Keratinocyte (primary cell): ENCODE results near the gene SPATA24. TPM values are rescaled to one million over a fixed set of nuclear protein-coding genes. Genes with fewer than 3 reads are reported as not detected.
A peak's percentile ranks its signal among the peaks of the same experiment; 100 is the strongest.

ENCODE experiments used
- DNase-seq: peaks from one replicate; pipeline ENCODE4 v3.0.0-alpha.2; 2011; ENCODE audit warnings: low read depth, missing footprints, low spot score
- FAIRE-seq: peaks from 2 replicates; lab custom pipeline; 2011; peaks lifted over from hg19 to GRCh38; lab: Jason Lieb, UNC
- H2AFZ ChIP-seq: 2 replicates; pipeline ENCODE4 v1.6.0; 2012; ENCODE audit warnings: low read length, control low read depth, inconsistent platforms; ENCODE audit not compliant: control insufficient read depth
- H3K27ac ChIP-seq: 2 replicates; pipeline ENCODE4 v1.5.1; 2011; ENCODE audit warnings: low read length; ENCODE audit not compliant: control insufficient read depth, insufficient read depth
- H3K27me3 ChIP-seq: 3 replicates; pipeline ENCODE4 v1.6.0; 2011; ENCODE audit warnings: low read length; ENCODE audit not compliant: control insufficient read depth, insufficient read depth; ENCODE audit errors: extremely low read depth
- H3K36me3 ChIP-seq, 2 experiments: 2 replicates in 1 of 2; 3 replicates in 1 of 2; pipeline ENCODE4 v1.5.1; 2011; ENCODE audit warnings: low read length in 2 of 2, mild to moderate bottlenecking in 1 of 2; ENCODE audit not compliant: control insufficient read depth in 2 of 2, insufficient read depth in 2 of 2; ENCODE audit errors: extremely low read depth in 1 of 2
- H3K4me1 ChIP-seq: 3 replicates; pipeline ENCODE4 v1.5.1; 2011; ENCODE audit warnings: low read length; ENCODE audit not compliant: control insufficient read depth, insufficient read depth; ENCODE audit errors: extremely low read depth
- H3K4me2 ChIP-seq: 3 replicates; pipeline ENCODE4 v1.6.0; 2011; ENCODE audit warnings: low read depth, low read length; ENCODE audit not compliant: control insufficient read depth, insufficient read depth; ENCODE audit errors: extremely low read depth
- H3K4me3 ChIP-seq, 3 experiments: fragments of 200-600 bp in 1 of 3; sonication (generic) in 1 of 3; 2 replicates in 2 of 3; 3 replicates in 1 of 3; pipeline ENCODE4 v1.5.1; 2011 to 2016; ENCODE audit warnings: low read length in 3 of 3, mild to moderate bottlenecking in 3 of 3, control low read depth in 2 of 3, inconsistent platforms in 1 of 3, low read depth in 1 of 3, mixed read lengths in 1 of 3, mixed run types in 1 of 3, moderate library complexity in 1 of 3; ENCODE audit not compliant: control insufficient read depth in 2 of 3, insufficient read depth in 2 of 3; ENCODE audit errors: extremely low read depth in 1 of 3
- H3K79me2 ChIP-seq: 2 replicates; pipeline ENCODE4 v1.6.0; 2012; ENCODE audit warnings: low read length; ENCODE audit not compliant: control insufficient read depth, insufficient read depth
- H3K9ac ChIP-seq: 3 replicates; pipeline ENCODE4 v1.6.0; 2011; ENCODE audit warnings: low read length; ENCODE audit not compliant: control insufficient read depth, insufficient read depth; ENCODE audit errors: extremely low read depth
- H3K9me1 ChIP-seq: 3 replicates; pipeline ENCODE4 v1.6.0; 2011; ENCODE audit warnings: low read length; ENCODE audit not compliant: control insufficient read depth, insufficient read depth; ENCODE audit errors: extremely low read depth
- H3K9me3 ChIP-seq: 2 replicates; pipeline ENCODE4 v1.5.1; 2012; ENCODE audit warnings: low read depth, low read length; ENCODE audit not compliant: control insufficient read depth
- H4K20me1 ChIP-seq: 3 replicates; pipeline ENCODE4 v1.6.0; 2011; ENCODE audit warnings: low read length; ENCODE audit not compliant: control insufficient read depth, insufficient read depth; ENCODE audit errors: extremely low read depth
- EZH2 ChIP-seq: IDR thresholded peaks from one replicate; pipeline ENCODE4 v1.6.1; 2012; ENCODE audit warnings: inconsistent platforms, mild to moderate bottlenecking, low read length, moderate library complexity
- dilution Hi-C: fragments of 300-500 bp; cut with MboI; formaldehyde crosslinking; loops from one replicate; pipeline ENCODE4 v1.7.0; 2020; ENCODE audit warnings: low sequenced_read_pairs; ENCODE audit not compliant: extremely low pct_ligation_motif_present
- polyA plus RNA-seq, 5 experiments: library from polyadenylated mRNA; depleted of rRNA in 3 of 5; stranded (reverse) in 3 of 5; stranded (forward) in 1 of 5; unstranded in 1 of 5; fragments of >200 nt; gene quantifications; 1 replicate in 1 of 5; 2 replicates in 3 of 5; 3 replicates in 1 of 5; pipeline versions ENCODE4 v1.2.1 to v1.2.3, GENCODE V29; 2011 to 2012; ENCODE audit warnings: missing spikeins in 2 of 5, low read depth in 1 of 5, low replicate concordance in 1 of 5
- TF ChIP-seq, protein P1 (sequence below), 3 experiments: IDR thresholded peaks in 1 of 3; conservative IDR thresholded peaks in 1 of 3; optimal IDR thresholded peaks in 1 of 3; 2 replicates in 2 of 3; 3 replicates in 1 of 3; pipeline versions ENCODE3 to v1.5.1; 2011; ENCODE audit warnings: low read length in 3 of 3, mild to moderate bottlenecking in 3 of 3, moderate library complexity in 2 of 3, control low read depth in 1 of 3, inconsistent platforms in 1 of 3; ENCODE audit not compliant: insufficient read depth in 2 of 3; ENCODE audit errors: extremely low read depth in 1 of 3

SPATA24 gene
- polyA plus RNA-seq, 1 donor (not counting 4 experiments of a cell fraction or from before 2014, with no cell fraction given) = 4.9 TPM

GRCh38 chr5:139363937-139364336 lies 40.0 kb downstream of the SPATA24 start:
- Histone ChIP-seq H3K79me2 (peaks cover 20% of the 10 kb centered on the region), H3K27ac (no peak overlapping the region)

GRCh38 chr5:139361835-139362429 lies 42.0 kb downstream of the SPATA24 start:
- dilution Hi-C loops = no loop called here
- DNase-seq (no peak), FAIRE-seq (no peak)
- H3K27me3 ChIP-seq = no peaks in the 10 kb centered on the region
- H3K36me3 ChIP-seq = peaks cover 7 to 8% of the 10 kb centered on the region in 2 experiments
- no peak overlapping the region for H3K4me3 ChIP-seq
- H3K4me2 ChIP-seq = no peak overlapping the region
- H4K20me1 ChIP-seq = no peaks in the 10 kb centered on the region
- H3K79me2 ChIP-seq = peaks cover 39% of the 10 kb centered on the region
- no peak overlapping the region for H3K9ac ChIP-seq
- no peaks in the 10 kb centered on the region for H3K9me3 ChIP-seq
- no peak overlapping the region for H2AFZ ChIP-seq
- TF ChIP-seq EZH2 = no peak
- TF ChIP-seq, protein P1, sequence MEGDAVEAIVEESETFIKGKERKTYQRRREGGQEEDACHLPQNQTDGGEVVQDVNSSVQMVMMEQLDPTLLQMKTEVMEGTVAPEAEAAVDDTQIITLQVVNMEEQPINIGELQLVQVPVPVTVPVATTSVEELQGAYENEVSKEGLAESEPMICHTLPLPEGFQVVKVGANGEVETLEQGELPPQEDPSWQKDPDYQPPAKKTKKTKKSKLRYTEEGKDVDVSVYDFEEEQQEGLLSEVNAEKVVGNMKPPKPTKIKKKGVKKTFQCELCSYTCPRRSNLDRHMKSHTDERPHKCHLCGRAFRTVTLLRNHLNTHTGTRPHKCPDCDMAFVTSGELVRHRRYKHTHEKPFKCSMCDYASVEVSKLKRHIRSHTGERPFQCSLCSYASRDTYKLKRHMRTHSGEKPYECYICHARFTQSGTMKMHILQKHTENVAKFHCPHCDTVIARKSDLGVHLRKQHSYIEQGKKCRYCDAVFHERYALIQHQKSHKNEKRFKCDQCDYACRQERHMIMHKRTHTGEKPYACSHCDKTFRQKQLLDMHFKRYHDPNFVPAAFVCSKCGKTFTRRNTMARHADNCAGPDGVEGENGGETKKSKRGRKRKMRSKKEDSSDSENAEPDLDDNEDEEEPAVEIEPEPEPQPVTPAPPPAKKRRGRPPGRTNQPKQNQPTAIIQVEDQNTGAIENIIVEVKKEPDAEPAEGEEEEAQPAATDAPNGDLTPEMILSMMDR (optimal IDR thresholded peaks at IDR 0.05 in 1 of 3, IDR thresholded peaks at IDR 0.05 in 1 of 3, conservative IDR thresholded peaks at IDR 0.05 in 1 of 3; ENCODE audit: extremely low read depth in 1 of 3, insufficient read depth in 2 of 3, low read length in 3 of 3) = no peak
- peak overlapping the region; percentile 28 for H3K27ac ChIP-seq
- no peaks in the 10 kb centered on the region for H3K9me1 ChIP-seq
- H3K4me1 ChIP-seq = no peaks in the 10 kb centered on the region

More at GRCh38 chr5:139363937-139364336, 40.0 kb downstream of the SPATA24 start:
- H3K4me1 ChIP-seq = no peaks in the 10 kb centered on the region
- H3K36me3 ChIP-seq = peaks cover 7 to 11% of the 10 kb centered on the region in 2 experiments
- FAIRE-seq = no peak
- no peak overlapping the region for H3K4me3 ChIP-seq
- TF ChIP-seq EZH2 = no peak
- TF ChIP-seq, protein P1 (optimal IDR thresholded peaks at IDR 0.05 in 1 of 3, IDR thresholded peaks at IDR 0.05 in 1 of 3, conservative IDR thresholded peaks at IDR 0.05 in 1 of 3; ENCODE audit: extremely low read depth in 1 of 3, insufficient read depth in 2 of 3, low read length in 3 of 3) = no peak
- no peaks in the 10 kb centered on the region for H3K27me3 ChIP-seq
- dilution Hi-C loops = no loop called here
- no peak overlapping the region for H3K4me2 ChIP-seq
- no peak for DNase-seq
- no peaks in the 10 kb centered on the region for H3K9me3 ChIP-seq
- H3K9ac ChIP-seq = no peak overlapping the region
- no peaks in the 10 kb centered on the region for H4K20me1 ChIP-seq
- no peak overlapping the region for H2AFZ ChIP-seq
- H3K9me1 ChIP-seq = no peaks in the 10 kb centered on the region
